Cardiac muscle cell (in vitro differentiated cells and primary cell): ENCODE data around the gene AATK. TPM values are rescaled to one million over a fixed set of nuclear protein-coding genes. Genes with fewer than 3 reads are reported as not detected.

ENCODE experiments used
- DNase-seq, 2 donors: peaks; one replicate each; pipeline versions ENCODE4 v3.0.0 to v3.0.0-alpha.2; 2010 to 2017; ENCODE audit warnings: low read depth in 1 of 2, low spot score in 1 of 2
- H3K27ac ChIP-seq: fragments of 200-600 bp; sonication (generic); 2 replicates; pipeline ENCODE4 v1.5.1; 2016
- H3K27me3 ChIP-seq: fragments of 200-600 bp; sonication (generic); 2 replicates; pipeline ENCODE4 v1.6.0; 2016; ENCODE audit warnings: control low read depth
- H3K36me3 ChIP-seq: fragments of 200-600 bp; sonication (generic); 2 replicates; pipeline ENCODE4 v1.5.1; 2016; ENCODE audit warnings: control low read depth
- H3K4me1 ChIP-seq: fragments of 200-600 bp; sonication (generic); 2 replicates; pipeline ENCODE4 v1.8.1; 2017; ENCODE audit warnings: low read depth, mild to moderate bottlenecking, mixed run types
- H3K4me3 ChIP-seq: fragments of 200-600 bp; sonication (generic); 2 replicates; pipeline ENCODE4 v1.5.1; 2016; ENCODE audit warnings: mild to moderate bottlenecking
- H3K9me3 ChIP-seq: fragments of 200-600 bp; sonication (generic); 2 replicates; pipeline ENCODE4 v1.5.1; 2017; ENCODE audit warnings: low read depth, mild to moderate bottlenecking, control low read depth
- polyA plus RNA-seq: library from polyadenylated mRNA; unstranded; fragments of >200 nt; fragmentation: Nextera tagmentation; extraction: Ambion mirVana; gene quantifications from 2 replicates; pipeline ENCODE4 v1.2.1, GENCODE V29; 2016
- total RNA-seq: library from RNA; depleted of rRNA; stranded (reverse); fragments of >200 nt; gene quantifications from 2 replicates; pipeline ENCODE4 v1.2.3, GENCODE V29; 2016
- TF ChIP-seq, protein P1 (sequence below): IDR thresholded peaks from 2 replicates; pipeline ENCODE4 v1.5.1; 2012; ENCODE audit warnings: low read depth, mild to moderate bottlenecking, low read length

The AATK gene
- total and polyA plus RNA-seq, 2 experiments from 2014 or later: 8.0 to 21.9 TPM

DNA sequence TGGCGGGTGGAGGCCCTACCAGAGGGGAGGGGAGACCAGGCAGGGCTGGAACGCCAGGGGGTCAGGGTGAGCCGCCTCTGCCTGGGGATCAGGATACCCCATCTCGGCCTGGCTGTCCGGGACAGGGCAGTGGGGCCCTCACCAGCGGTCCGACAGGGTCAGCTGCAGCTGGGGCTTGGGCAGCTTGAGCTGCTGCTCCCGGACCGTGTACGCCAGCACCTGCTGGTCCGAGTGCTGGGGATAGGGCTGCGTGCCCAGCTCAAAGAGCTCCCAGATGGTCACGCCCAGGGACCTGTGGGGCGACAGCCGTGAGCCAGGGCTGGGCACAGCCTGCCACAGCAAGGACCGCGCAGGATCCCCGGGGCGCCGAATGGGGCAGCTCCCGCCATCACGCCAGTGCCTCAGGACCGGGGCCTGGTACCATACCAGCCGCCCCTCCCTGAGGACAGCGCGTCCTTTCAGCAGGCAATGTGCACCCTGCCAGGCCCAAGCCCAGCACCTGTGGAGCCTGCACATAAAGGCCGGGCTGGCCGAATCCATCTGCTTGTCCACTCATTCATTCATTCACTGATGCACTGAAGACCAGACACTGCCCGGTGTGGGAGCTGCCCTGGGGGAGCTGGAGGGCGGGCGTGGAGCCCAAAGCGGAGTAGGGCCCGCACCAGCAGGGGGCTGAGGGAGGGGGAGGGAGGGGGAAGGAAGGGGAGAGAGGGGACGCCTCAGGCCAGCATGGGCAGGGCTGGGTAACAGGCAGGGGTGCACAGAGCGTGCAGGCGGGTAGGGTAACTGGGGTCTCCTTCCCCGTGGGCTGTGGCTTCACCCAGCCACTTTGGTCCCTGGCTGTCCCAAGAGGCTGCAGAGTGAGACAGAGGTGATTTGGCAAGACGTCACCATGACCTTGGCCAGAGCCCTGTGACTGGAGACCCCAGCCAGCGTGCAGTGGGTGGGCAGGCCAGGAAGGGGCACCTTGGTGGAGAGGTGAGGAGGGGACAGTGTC, 42.7 kb downstream of the AATK start:
- DNase-seq: no peak
- Histone ChIP-seq H3K4me3 (no peak overlapping the region), H3K9me3 (no peaks in the 10 kb centered on the region), H3K27me3 (no peaks in the 10 kb centered on the region), H3K36me3 (no peaks in the 10 kb centered on the region), H3K27ac (no peak overlapping the region), H3K4me1 (no peaks in the 10 kb centered on the region)
- TF ChIP-seq, protein P1, sequence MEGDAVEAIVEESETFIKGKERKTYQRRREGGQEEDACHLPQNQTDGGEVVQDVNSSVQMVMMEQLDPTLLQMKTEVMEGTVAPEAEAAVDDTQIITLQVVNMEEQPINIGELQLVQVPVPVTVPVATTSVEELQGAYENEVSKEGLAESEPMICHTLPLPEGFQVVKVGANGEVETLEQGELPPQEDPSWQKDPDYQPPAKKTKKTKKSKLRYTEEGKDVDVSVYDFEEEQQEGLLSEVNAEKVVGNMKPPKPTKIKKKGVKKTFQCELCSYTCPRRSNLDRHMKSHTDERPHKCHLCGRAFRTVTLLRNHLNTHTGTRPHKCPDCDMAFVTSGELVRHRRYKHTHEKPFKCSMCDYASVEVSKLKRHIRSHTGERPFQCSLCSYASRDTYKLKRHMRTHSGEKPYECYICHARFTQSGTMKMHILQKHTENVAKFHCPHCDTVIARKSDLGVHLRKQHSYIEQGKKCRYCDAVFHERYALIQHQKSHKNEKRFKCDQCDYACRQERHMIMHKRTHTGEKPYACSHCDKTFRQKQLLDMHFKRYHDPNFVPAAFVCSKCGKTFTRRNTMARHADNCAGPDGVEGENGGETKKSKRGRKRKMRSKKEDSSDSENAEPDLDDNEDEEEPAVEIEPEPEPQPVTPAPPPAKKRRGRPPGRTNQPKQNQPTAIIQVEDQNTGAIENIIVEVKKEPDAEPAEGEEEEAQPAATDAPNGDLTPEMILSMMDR: no peak

DNA sequence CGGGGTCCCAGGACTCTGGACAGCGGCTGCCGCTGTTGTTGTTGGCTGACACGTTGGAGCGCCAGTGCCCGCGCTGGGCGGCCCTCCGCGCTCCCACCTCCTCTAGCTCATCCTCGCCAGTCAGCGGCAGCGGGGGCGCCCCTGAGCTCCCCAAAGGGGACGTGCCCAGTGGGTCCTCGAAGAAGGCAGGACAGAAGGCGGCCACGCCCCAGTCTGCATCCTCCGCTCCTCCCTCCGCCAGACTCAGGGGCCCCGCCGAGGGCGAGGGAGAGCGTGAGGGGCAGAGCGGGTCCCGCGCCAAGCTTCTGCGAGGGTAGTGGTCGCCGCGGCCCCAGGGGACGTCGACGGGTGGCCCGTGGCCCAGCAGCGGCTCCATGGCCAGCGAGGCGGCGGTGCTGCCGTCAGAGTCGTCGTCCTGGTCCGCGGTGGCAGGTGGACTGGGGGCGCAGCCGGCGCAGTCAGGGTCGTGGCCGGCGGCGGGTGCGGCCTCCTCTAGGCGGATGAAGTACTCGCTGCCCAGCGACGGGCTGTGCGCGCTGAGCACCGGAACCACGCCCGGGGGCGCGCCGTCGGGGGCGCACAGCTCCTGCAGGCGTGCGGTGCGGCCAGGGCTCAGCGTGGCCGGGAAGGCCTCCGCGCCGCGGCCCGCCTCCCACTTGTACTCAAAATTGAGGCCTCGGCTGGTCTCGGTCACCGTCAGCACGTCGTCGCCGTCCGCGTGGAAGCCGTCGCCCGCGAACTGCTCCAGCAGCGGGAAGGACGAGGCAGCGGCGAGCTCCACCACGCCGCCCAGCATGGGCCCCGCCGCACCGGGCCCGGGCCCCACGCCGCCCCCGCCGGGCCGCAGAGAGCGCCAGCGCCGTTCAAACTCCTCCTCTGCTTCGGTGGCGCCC, 43.9 kb downstream of the AATK start:
- H3K27me3 ChIP-seq: no peaks in the 10 kb centered on the region
- H3K36me3 ChIP-seq: no peaks in the 10 kb centered on the region
- no peak overlapping the region for H3K4me3 ChIP-seq
- no peaks in the 10 kb centered on the region for H3K9me3 ChIP-seq
- TF ChIP-seq, protein P1: no peak
- no peaks in the 10 kb centered on the region for H3K4me1 ChIP-seq
- DNase-seq: no peak
- H3K27ac ChIP-seq: no peak overlapping the region

DNA sequence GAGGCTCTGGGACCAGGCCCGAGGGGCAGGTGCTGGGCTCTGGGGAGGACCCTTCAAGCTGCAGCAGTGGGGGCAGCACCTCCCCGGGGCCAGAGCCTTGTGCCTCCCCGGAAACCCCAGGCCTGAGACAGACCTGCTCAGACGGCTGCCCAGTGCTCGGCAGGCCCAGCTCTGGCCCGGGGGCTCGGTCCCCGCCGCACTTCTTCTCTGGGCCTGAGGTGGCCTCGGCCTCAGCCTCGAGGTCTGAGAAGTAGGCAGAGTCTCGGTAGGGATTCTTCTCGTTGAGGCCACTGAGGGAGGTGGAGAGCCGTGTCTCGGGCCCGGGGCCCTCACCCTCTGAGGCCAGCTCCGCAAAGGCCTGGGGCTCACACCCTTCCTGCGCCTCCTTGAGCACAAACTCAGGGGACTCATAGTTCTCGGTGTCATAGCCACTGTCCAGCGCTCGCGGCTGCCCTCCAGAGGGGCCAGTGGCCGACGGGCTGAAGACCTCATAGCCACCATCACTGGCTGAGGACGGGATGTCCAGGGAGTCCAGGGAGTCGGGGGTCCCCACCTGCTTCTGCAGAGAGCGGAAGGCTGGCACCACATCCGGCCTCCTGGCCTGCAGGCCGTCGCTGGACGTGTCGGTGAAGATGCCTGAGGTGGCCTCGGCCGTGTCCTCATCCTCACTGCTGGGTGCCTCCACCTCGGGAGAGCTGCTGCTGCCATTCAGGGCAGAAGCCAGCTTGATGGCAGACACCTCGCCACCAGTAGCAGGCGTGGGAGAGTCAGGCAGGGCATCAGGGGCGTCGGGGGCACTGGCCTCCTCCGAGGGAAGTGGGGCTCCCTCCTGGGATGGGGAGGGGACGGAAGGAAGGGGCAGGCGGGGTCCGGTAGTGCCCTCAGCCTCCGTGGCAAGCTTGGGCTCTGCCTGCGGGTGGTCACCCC, 45.1 kb downstream of the AATK start:
- no peak overlapping the region for H3K4me3 ChIP-seq
- H3K36me3 ChIP-seq: no peaks in the 10 kb centered on the region
- H3K27ac ChIP-seq: no peak overlapping the region
- TF ChIP-seq, protein P1: no peak
- no peaks in the 10 kb centered on the region for H3K9me3 ChIP-seq
- no peak for DNase-seq
- H3K4me1 ChIP-seq: no peaks in the 10 kb centered on the region
- no peaks in the 10 kb centered on the region for H3K27me3 ChIP-seq

DNA sequence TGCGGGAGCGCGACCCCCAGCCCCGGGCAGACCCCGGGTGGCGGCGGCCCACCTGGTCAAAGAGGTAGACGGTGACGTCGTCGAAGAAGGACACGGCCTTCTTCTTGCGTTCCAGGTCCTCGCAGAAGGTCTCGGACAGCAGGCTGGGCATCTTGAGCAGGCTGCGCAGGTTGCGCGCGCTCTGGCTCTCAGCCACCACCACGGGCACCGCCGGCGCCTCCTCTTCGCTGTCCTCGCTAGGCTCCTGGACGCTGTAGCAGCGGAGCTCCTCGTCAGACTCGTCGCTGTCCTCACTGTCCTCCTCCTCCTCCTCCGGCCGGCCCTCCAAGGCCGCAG, 45.9 kb downstream of the AATK start:
- Histone ChIP-seq H3K36me3 (no peaks in the 10 kb centered on the region), H3K27me3 (no peaks in the 10 kb centered on the region), H3K27ac (no peak overlapping the region), H3K9me3 (no peaks in the 10 kb centered on the region), H3K4me3 (no peak overlapping the region), H3K4me1 (no peaks in the 10 kb centered on the region)
- DNase-seq: no peak
- TF ChIP-seq, protein P1: no peak
